HCT116 (cell line): ENCODE measurements around the gene LCK. TPM values are rescaled to one million over a fixed set of nuclear protein-coding genes. Genes with fewer than 3 reads are reported as not detected.
A peak's percentile ranks its signal among the peaks of the same experiment; 100 is the strongest.

Experiments
- ATAC-seq: fragments of 200-7000 bp; cut with Tn5 transposase; 2 replicates; pipeline ENCODE4 v1.9.1; 2020; ENCODE audit warnings: mild to moderate bottlenecking, moderate library complexity
- BruUV-seq: library from RNA; stranded (reverse); fragments of 400-500 nt; replicated peaks from 2 replicates; lab custom pipeline; 2021; lab: Mats Ljungman, UMichigan
- CTCF ChIA-PET: fragments of 300-600 bp; sonication (Branson Sonifier 250); formaldehyde crosslinking; loops from one replicate; lab custom pipeline; 2021; ENCODE audit warnings: antibody characterized with exemption; lab: Charles Lee
- POLR2A ChIA-PET: fragments of 300-600, 350-600 bp; sonication (Branson Sonifier 250); formaldehyde crosslinking; loops from one replicate; lab custom pipeline; 2021; ENCODE audit warnings: antibody characterized with exemption; lab: Charles Lee
- RAD21 ChIA-PET, 2 experiments: fragments of 300-600 bp; sonication (Branson Sonifier 250); formaldehyde crosslinking; loops; one replicate each; lab custom pipeline; 2023; ENCODE audit warnings: low total read pairs in 2 of 2; ENCODE audit not compliant: uncharacterized antibody in 2 of 2, unreplicated experiment in 2 of 2, low non-redundant PET in 1 of 2; lab: Charles Lee
- DNase-seq: peaks from one replicate; pipeline ENCODE4 v3.0.0-alpha.2; 2010; ENCODE audit warnings: low read depth, low spot score
- H2AFZ ChIP-seq: fragments of 200-600 bp; shearing (Covaris generic), sonication (generic); 2 replicates; pipeline ENCODE4 v1.6.1; 2017; ENCODE audit warnings: low read depth, mixed run types, mixed read lengths, antibody characterized with exemption, low read length; ENCODE audit not compliant: poor library complexity, severe bottlenecking
- H3K27ac ChIP-seq: 2 replicates; pipeline ENCODE4 v1.5.1; 2012; ENCODE audit warnings: low read depth, low read length
- H3K27me3 ChIP-seq: fragments of 200-600 bp; sonication (generic); 2 replicates; pipeline ENCODE4 v1.6.1; 2016; ENCODE audit warnings: mixed run types, low read length, mixed read lengths; ENCODE audit not compliant: insufficient read depth
- H3K36me3 ChIP-seq, 2 experiments: fragments of 200-500 bp in 1 of 2; fragments of 200-600 bp in 1 of 2; sonication (Bioruptor generic) in 1 of 2; sonication (generic) in 1 of 2; 2 replicates each; pipeline versions ENCODE4 v1.5.1 to v1.6.1; 2014 to 2016; ENCODE audit warnings: low read length in 2 of 2, inconsistent platforms in 1 of 2, mixed read lengths in 1 of 2, mixed run types in 1 of 2; ENCODE audit not compliant: insufficient read depth in 2 of 2, control insufficient read depth in 1 of 2
- H3K4me1 ChIP-seq, 2 experiments: fragments of 200-600 bp in 1 of 2; sonication (generic) in 1 of 2; 2 replicates each; pipeline versions ENCODE4 v1.5.1 to v1.6.1; 2012 to 2017; ENCODE audit warnings: low read length in 2 of 2, inconsistent platforms in 1 of 2, mild to moderate bottlenecking in 1 of 2, mixed read lengths in 1 of 2, mixed run types in 1 of 2, moderate library complexity in 1 of 2; ENCODE audit not compliant: insufficient read depth in 2 of 2, control insufficient read depth in 1 of 2
- H3K4me2 ChIP-seq: fragments of 200-600 bp; sonication (generic); 2 replicates; pipeline ENCODE4 v1.6.1; 2017; ENCODE audit warnings: mixed run types, low read length, mixed read lengths
- H3K4me3 ChIP-seq, 2 experiments: fragments of 200-600 bp in 1 of 2; sonication (generic) in 1 of 2; replicated peaks in 1 of 2; 2 replicates each; pipeline ENCODE4 v1.5.1; 2011 to 2016; ENCODE audit warnings: low read length in 2 of 2, control low read depth in 1 of 2, low read depth in 1 of 2, mild to moderate bottlenecking in 1 of 2, mixed read lengths in 1 of 2, mixed run types in 1 of 2
- H3K79me2 ChIP-seq: fragments of 200-600 bp; sonication (generic); 2 replicates; pipeline ENCODE4 v1.6.1; 2017; ENCODE audit warnings: mild to moderate bottlenecking, mixed run types, low read length, moderate library complexity, mixed read lengths; ENCODE audit not compliant: insufficient read depth
- H3K9ac ChIP-seq: fragments of 200-600 bp; sonication (generic); 2 replicates; pipeline ENCODE4 v1.6.1; 2016; ENCODE audit warnings: low read length, mixed read lengths
- H3K9me2 ChIP-seq: fragments of 200-600 bp; sonication (generic), shearing (Covaris generic); 2 replicates; pipeline ENCODE4 v1.6.1; 2017; ENCODE audit warnings: mixed run types, mild to moderate bottlenecking, moderate library complexity; ENCODE audit not compliant: insufficient read depth
- H3K9me3 ChIP-seq, 2 experiments: fragments of 200-500 bp in 1 of 2; fragments of 200-600 bp in 1 of 2; sonication (Bioruptor generic) in 1 of 2; sonication (generic) in 1 of 2; 2 replicates each; pipeline ENCODE4 v1.6.1; 2014 to 2017; ENCODE audit warnings: low read length in 2 of 2, mixed read lengths in 2 of 2, inconsistent platforms in 1 of 2, low read depth in 1 of 2, mild to moderate bottlenecking in 1 of 2, mixed run types in 1 of 2, moderate library complexity in 1 of 2; ENCODE audit not compliant: control insufficient read depth in 1 of 2, insufficient read depth in 1 of 2
- H4K20me1 ChIP-seq: fragments of 200-600 bp; sonication (generic), shearing (Covaris generic); 2 replicates; pipeline ENCODE4 v1.6.1; 2017; ENCODE audit warnings: mixed run types, mild to moderate bottlenecking, moderate library complexity; ENCODE audit not compliant: insufficient read depth
- CEBPB ChIP-seq: IDR thresholded peaks from 2 replicates; pipeline ENCODE4 v1.6.1; 2012; ENCODE audit warnings: low read depth
- CTCF ChIP-seq, 3 experiments: fragments of 200-600 bp in 1 of 3; sonication (generic) in 1 of 3; IDR thresholded peaks in 2 of 3; conservative IDR thresholded peaks in 1 of 3; 2 replicates each; pipeline ENCODE4 v1.5.1; 2012 to 2017; ENCODE audit warnings: low read depth in 2 of 3, low read length in 2 of 3, antibody characterized with exemption in 1 of 3, borderline replicate concordance in 1 of 3, control low read depth in 1 of 3, mild to moderate bottlenecking in 1 of 3, mixed read lengths in 1 of 3, mixed run types in 1 of 3, moderate library complexity in 1 of 3; ENCODE audit not compliant: insufficient read depth in 1 of 3
- EGR1 ChIP-seq: IDR thresholded peaks from 2 replicates; pipeline ENCODE4 v1.6.1; 2012; ENCODE audit warnings: low read depth
- ELF1 ChIP-seq: IDR thresholded peaks from 2 replicates; pipeline ENCODE4 v1.6.1; 2012; ENCODE audit warnings: low read depth, borderline replicate concordance
- EZH2 ChIP-seq: fragments of 200-600 bp; sonication (generic); IDR thresholded peaks from 2 replicates; pipeline ENCODE4 v1.6.1; 2017; ENCODE audit warnings: antibody characterized with exemption, mixed run types
- FOSL1 ChIP-seq: IDR thresholded peaks from 2 replicates; pipeline ENCODE4 v1.6.1; 2012; ENCODE audit warnings: low read depth
- JUND ChIP-seq: IDR thresholded peaks from 2 replicates; pipeline ENCODE4 v1.6.1; 2012
- MAX ChIP-seq: IDR thresholded peaks from 2 replicates; pipeline ENCODE4 v1.6.1; 2012
- POLR2A ChIP-seq: IDR thresholded peaks from 2 replicates; pipeline ENCODE4 v1.7.0; 2011; ENCODE audit warnings: borderline replicate concordance; ENCODE audit not compliant: insufficient read depth, insufficient read length; ENCODE audit errors: extremely low read depth
- POLR2AphosphoS5 ChIP-seq: IDR thresholded peaks from 2 replicates; pipeline ENCODE4 v1.6.1; 2011; ENCODE audit warnings: mild to moderate bottlenecking, low read depth, low read length, moderate library complexity
- RAD21 ChIP-seq: IDR thresholded peaks from 2 replicates; pipeline ENCODE4 v1.6.1; 2012; ENCODE audit warnings: low read depth, mild to moderate bottlenecking
- SP1 ChIP-seq: IDR thresholded peaks from 2 replicates; pipeline ENCODE4 v1.6.1; 2012; ENCODE audit warnings: low read depth
- SRF ChIP-seq: IDR thresholded peaks from 2 replicates; pipeline ENCODE4 v1.6.1; 2012; ENCODE audit warnings: low read depth
- YY1 ChIP-seq: IDR thresholded peaks from 2 replicates; pipeline ENCODE4 v1.6.1; 2011; ENCODE audit warnings: low read length, low read depth, moderate library complexity, mild to moderate bottlenecking; ENCODE audit not compliant: insufficient replicate concordance; ENCODE audit errors: extremely low read depth
- ZFX ChIP-seq: fragments of 450-650 bp; IDR thresholded peaks from 2 replicates; pipeline ENCODE4 v1.6.1; 2017
- ZNF274 ChIP-seq: fragments of 200-500 bp; sonication (Bioruptor generic); IDR thresholded peaks from 2 replicates; pipeline ENCODE4 v1.6.1; 2014; ENCODE audit warnings: mild to moderate bottlenecking, low read depth, low read length, inconsistent platforms
- intact Hi-C: fragments of 100-400 bp; cut with micrococcal nuclease; formaldehyde crosslinking; loops from 2 replicates; pipeline ENCODE4 v1.10.0; 2022
- total RNA-seq: library from RNA; stranded (reverse); gene quantifications from one replicate; pipeline ENCODE4 v1.2.1, GENCODE V29; 2021; ENCODE audit not compliant: unreplicated experiment

The LCK gene
- total RNA-seq, 1 experiment from 2014 or later = 0.79 TPM

DNA sequence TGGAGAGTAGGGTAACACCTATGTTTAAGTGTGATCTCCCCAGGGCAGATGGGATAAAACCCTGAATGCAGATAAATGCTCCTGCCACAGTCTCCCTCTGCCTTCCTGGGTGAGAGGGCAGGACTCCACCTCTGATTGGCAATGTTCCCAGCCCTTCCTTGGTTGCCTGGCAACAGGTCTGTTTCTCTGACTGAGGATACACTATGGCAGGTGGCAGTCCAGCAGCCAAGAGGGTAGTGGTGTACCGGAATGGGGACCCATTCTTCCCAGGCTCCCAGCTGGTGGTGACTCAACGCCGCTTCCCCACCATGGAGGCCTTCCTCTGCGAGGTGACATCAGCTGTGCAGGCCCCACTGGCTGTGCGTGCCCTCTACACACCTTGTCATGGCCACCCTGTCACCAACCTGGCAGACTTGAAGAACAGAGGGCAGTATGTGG lies 42.2 kb upstream of the LCK start, which contains the start of gene DCDC2B:
Gene DCDC2B, plus strand, starts transcription at position 199 of the 438 bp plus-strand sequence. Its CDS starts 5 bp downstream, at position 204.
- POLR2A ChIA-PET = no interaction called here
- 0 out of 2 replicates have a peak within 1 kb of the TSS, but pooled peaks have one; percentile 15 for H3K4me2 ChIP-seq
- peaks cover 19% of the 10 kb centered on the region; the same call in 1 of the 2 replicates for H3K79me2 ChIP-seq
- no TSS peak for BruUV-seq
- no peaks in the 10 kb centered on the region for H3K9me2 ChIP-seq
- H3K9me3 ChIP-seq = no peaks in the 10 kb centered on the region
- CTCF ChIA-PET = no interaction called here
- H3K36me3 ChIP-seq = peaks cover 0 to 11% of the 10 kb centered on the region in 2 experiments; a peak in 1 of 4 replicates
- 0 out of 2 replicates have a peak, but pooled peaks have one; percentile 4 for ATAC-seq
- H3K27ac ChIP-seq = no peak within 1 kb of the TSS
- no peaks in the 10 kb centered on the region for H4K20me1 ChIP-seq
- RAD21 ChIA-PET = no interaction called here
- no peak for TF ChIP-seq ZFX
- TF ChIP-seq JUND = 0 out of 2 replicates have a peak, but pooled peaks have one; percentile 13
- TF ChIP-seq POLR2A = no peak
- peak; percentile 32; the same call in 1 of the 2 replicates for TF ChIP-seq POLR2AphosphoS5
- TF ChIP-seq, all 23 proteins: peak for 2
- Histone ChIP-seq H3K9ac (no peak within 1 kb of the TSS), H2AFZ (no peak within 1 kb of the TSS), H3K4me3 (no peak within 1 kb of the TSS), H3K4me1 (peaks cover 6 to 25% of the 10 kb centered on the region in 2 experiments; a peak in 2 of 4 replicates), H3K27me3 (no peaks in the 10 kb centered on the region)
- intact Hi-C loops = no loop called here
- no peak for DNase-seq

GRCh38 chr1:32215629-32216480 lies 35.2 kb upstream of the LCK start:
- Histone ChIP-seq H3K4me1 (peaks cover 3 to 16% of the 10 kb centered on the region in 2 experiments; a peak in 3 of 4 replicates), H3K36me3 (peaks cover 2 to 4% of the 10 kb centered on the region in 2 experiments; a peak in 1 of 4 replicates), H2AFZ (no peak overlapping the region), H3K9me3 (no peaks in the 10 kb centered on the region), H4K20me1 (no peaks in the 10 kb centered on the region), H3K4me2 (no peak overlapping the region), H3K9ac (no peak overlapping the region), H3K27me3 (no peaks in the 10 kb centered on the region), H3K27ac (no peak overlapping the region), H3K4me3 (no peak overlapping the region), H3K79me2 (no peaks in the 10 kb centered on the region), H3K9me2 (no peaks in the 10 kb centered on the region)
- ATAC-seq (peak; percentile 94), DNase-seq (peak; percentile 32)
- BruUV-seq = no TSS peak
- CTCF ChIA-PET = interaction anchor here (0.7 to 1.6 kb wide), 12 partner anchors 9 to 178 kb away, joined by 3 to 12 read pairs (median 4); partner anchors contain the start of genes BSDC1, CCDC28B and IQCC
- POLR2A ChIA-PET = interaction anchor here (1.7 kb wide), 1 partner anchor 120 kb away, joined by 5 read pairs; the partner anchor contains the start of gene MARCKSL1
- intact Hi-C loops = loop anchor here (1.0 to 5.0 kb wide), 3 partner anchors 76 to 199 kb away; partner anchors contain the start of gene HDAC1
- RAD21 ChIA-PET = interaction anchor here (0.6 to 1.4 kb wide), 6 partner anchors 23 to 178 kb away, joined by 3 to 4 read pairs (median 4); partner anchors contain the start of genes BSDC1 (in 1 of the 2) and MARCKSL1 (in 1 of the 2)
- no peak for TF ChIP-seq MAX
- TF ChIP-seq ZNF274 = no peak
- TF ChIP-seq POLR2AphosphoS5 = no peak
- TF ChIP-seq CTCF (IDR thresholded peaks at IDR 0.05 in 2 of 3, conservative IDR thresholded peaks at IDR 0.05 in 1 of 3; ENCODE audit: borderline replicate concordance in 1 of 3, insufficient read depth in 1 of 3, low read depth in 2 of 3, low read length in 2 of 3) = peak; percentile 76 to 92 (median 90); a peak in 5 of 6 replicates
- no peak for TF ChIP-seq ZFX
- no peak for TF ChIP-seq EGR1
- TF ChIP-seq FOSL1 = no peak
- TF ChIP-seq YY1 = peak; percentile 14
- no peak for TF ChIP-seq POLR2A
- no peak for TF ChIP-seq CEBPB
- TF ChIP-seq ELF1 = no peak
- TF ChIP-seq EZH2 = no peak
- peak; percentile 86 for TF ChIP-seq RAD21
- TF ChIP-seq JUND = no peak
- TF ChIP-seq SRF = no peak
- TF ChIP-seq SP1 = no peak
